ENCODE results near the gene LSAMP.

Gene LSAMP

GRCh38 chr3:116354382-116354781, 90.9 kb downstream of the LSAMP start:
- no peak for DNase-seq (ENCODE audit: low spot score)

- DNase-seq (ENCODE audit: low spot score) = no peak
These were observed 95.1 kb downstream of the LSAMP start for GRCh38 chr3:116350119-116350733.

GRCh38 chr3:116348216-116348615, 97.1 kb downstream of the LSAMP start:
- no peak for DNase-seq (ENCODE audit: low spot score)

GRCh38 chr3:116342499-116342898, 102.8 kb downstream of the LSAMP start:
- DNase-seq (ENCODE audit: low spot score) = no peak

- no peak for DNase-seq (ENCODE audit: low spot score)
These were observed 103.4 kb downstream of the LSAMP start for GRCh38 chr3:116341899-116342298.

GRCh38 chr3:116341381-116341780, 103.9 kb downstream of the LSAMP start:
- DNase-seq (ENCODE audit: low spot score) = no peak

- no peak for DNase-seq (ENCODE audit: low spot score)
These were observed 104.5 kb downstream of the LSAMP start for GRCh38 chr3:116340680-116341216.

- DNase-seq (ENCODE audit: low spot score) = no peak
These were observed 105.8 kb downstream of the LSAMP start for GRCh38 chr3:116339441-116340028.

- DNase-seq (ENCODE audit: low spot score) = no peak
These were observed 106.6 kb downstream of the LSAMP start for GRCh38 chr3:116338713-116339112.

- DNase-seq (ENCODE audit: low spot score) = no peak
These were observed 108.1 kb downstream of the LSAMP start for GRCh38 chr3:116337229-116337628.

- no peak for DNase-seq (ENCODE audit: low spot score)
These were observed 113.9 kb downstream of the LSAMP start for GRCh38 chr3:116331380-116331779.

- no peak for DNase-seq (ENCODE audit: low spot score)
These were observed 122.4 kb downstream of the LSAMP start for GRCh38 chr3:116322750-116323375.

- no peak for DNase-seq (ENCODE audit: low spot score)
These were observed 126.9 kb downstream of the LSAMP start for GRCh38 chr3:116318370-116318769.

GRCh38 chr3:116316771-116317170, 128.5 kb downstream of the LSAMP start:
- no peak for DNase-seq (ENCODE audit: low spot score)

GRCh38 chr3:116314476-116314875, 130.8 kb downstream of the LSAMP start:
- DNase-seq (ENCODE audit: low spot score) = no peak

- no peak for DNase-seq (ENCODE audit: low spot score)
These were observed 138.6 kb downstream of the LSAMP start for GRCh38 chr3:116306720-116307119.

- DNase-seq (ENCODE audit: low spot score) = no peak
These were observed 139.1 kb downstream of the LSAMP start for GRCh38 chr3:116306149-116306548.

GRCh38 chr3:116302087-116302747, 143.1 kb downstream of the LSAMP start:
- DNase-seq (ENCODE audit: low spot score) = no peak

- no peak for DNase-seq (ENCODE audit: low spot score)
These were observed 143.9 kb downstream of the LSAMP start for GRCh38 chr3:116301422-116301821.

- DNase-seq (ENCODE audit: low spot score) = no peak
These were observed 145.1 kb downstream of the LSAMP start for GRCh38 chr3:116300226-116300625.

GRCh38 chr3:116299646-116300081, 145.6 kb downstream of the LSAMP start:
- no peak for DNase-seq (ENCODE audit: low spot score)

- DNase-seq (ENCODE audit: low spot score) = no peak
These were observed 147.1 kb downstream of the LSAMP start for GRCh38 chr3:116298151-116298550.

GRCh38 chr3:116291141-116291540, 154.1 kb downstream of the LSAMP start:
- no peak for DNase-seq (ENCODE audit: low spot score)
